ENCODE data around the gene SNX15.
A peak's percentile ranks its signal among the peaks of the same experiment; 100 is the strongest.
"Not testable (repeated sequence)": the region's sequence is repeated elsewhere in the genome, so short reads cannot be mapped to it uniquely, and the experiment has no call there.

The SNX15 gene

GRCh38 chr11:65027213-65028067, at the start of gene SNX15:
Gene SNX15 (plus strand): TSS chr11:65027439. CDS start chr11:65027538, 99 bp downstream.
- DNase-seq, result peak; percentile 94

- not testable (repeated sequence) for DNase-seq
Observed at GRCh38 chr11:64983339-64983738, 43.9 kb upstream of the SNX15 start.

- DNase-seq, result no peak
Observed at GRCh38 chr11:64987998-64988854, 39.0 kb upstream of the SNX15 start.

GRCh38 chr11:64989416-64989815, 37.8 kb upstream of the SNX15 start:
- no peak for DNase-seq

GRCh38 chr11:64990222-64990923, 36.9 kb upstream of the SNX15 start:
- DNase-seq, result no peak

GRCh38 chr11:64994318-64994717, 32.9 kb upstream of the SNX15 start:
- no peak for DNase-seq

GRCh38 chr11:64996327-64996709, 30.9 kb upstream of the SNX15 start:
- no peak for DNase-seq

- DNase-seq, result no peak
Observed at GRCh38 chr11:64996710-64997380, 30.4 kb upstream of the SNX15 start, which contains the start of gene BATF2. Gene BATF2 (minus strand): TSS chr11:64996971. CDS start chr11:64996914, 57 bp downstream.

GRCh38 chr11:64998141-64998540, 29.1 kb upstream of the SNX15 start:
- peak; percentile 36 for DNase-seq

- no peak for DNase-seq
Observed at GRCh38 chr11:64998690-64999431, 28.4 kb upstream of the SNX15 start.

GRCh38 chr11:64999478-64999877, 27.8 kb upstream of the SNX15 start:
- no peak for DNase-seq

GRCh38 chr11:65002706-65003105, 24.5 kb upstream of the SNX15 start:
- no peak for DNase-seq

- no peak for DNase-seq
Observed at GRCh38 chr11:65003282-65003681, 24.0 kb upstream of the SNX15 start.

- not testable (repeated sequence) for DNase-seq
Observed at GRCh38 chr11:65003968-65004367, 23.3 kb upstream of the SNX15 start.

GRCh38 chr11:65008016-65008415, 19.2 kb upstream of the SNX15 start:
- no peak for DNase-seq

- no peak for DNase-seq
Observed at GRCh38 chr11:65008873-65009272, 18.4 kb upstream of the SNX15 start.

GRCh38 chr11:65013130-65013887, 13.9 kb upstream of the SNX15 start:
- peak; percentile 95 for DNase-seq

GRCh38 chr11:65013888-65014725, 13.1 kb upstream of the SNX15 start, which contains the start of gene ARL2:
Gene ARL2 (plus strand): TSS chr11:65014160. CDS start chr11:65014208, 48 bp downstream.
- DNase-seq, result peak; percentile 89

GRCh38 chr11:65014726-65015227, 12.5 kb upstream of the SNX15 start:
- no peak for DNase-seq

GRCh38 chr11:65016705-65017104, 10.5 kb upstream of the SNX15 start:
- DNase-seq, result no peak
